HG03280 (cell line): ENCODE measurements around the gene TUNAR.

Source experiments
- ATAC-seq: cut with Tn5 transposase; IDR thresholded peaks from one replicate; pipeline ENCODE4 v1.9.1; 2021; ENCODE audit warnings: mild to moderate bottlenecking, moderate library complexity; ENCODE audit not compliant: unreplicated experiment

TUNAR gene

GRCh38 chr14:95871531-95871930 is 5.1 kb upstream of the TUNAR start:
- ATAC-seq, result no peak

- no peak for ATAC-seq
These were observed 3.9 kb upstream of the TUNAR start for GRCh38 chr14:95872777-95873176.

DNA sequence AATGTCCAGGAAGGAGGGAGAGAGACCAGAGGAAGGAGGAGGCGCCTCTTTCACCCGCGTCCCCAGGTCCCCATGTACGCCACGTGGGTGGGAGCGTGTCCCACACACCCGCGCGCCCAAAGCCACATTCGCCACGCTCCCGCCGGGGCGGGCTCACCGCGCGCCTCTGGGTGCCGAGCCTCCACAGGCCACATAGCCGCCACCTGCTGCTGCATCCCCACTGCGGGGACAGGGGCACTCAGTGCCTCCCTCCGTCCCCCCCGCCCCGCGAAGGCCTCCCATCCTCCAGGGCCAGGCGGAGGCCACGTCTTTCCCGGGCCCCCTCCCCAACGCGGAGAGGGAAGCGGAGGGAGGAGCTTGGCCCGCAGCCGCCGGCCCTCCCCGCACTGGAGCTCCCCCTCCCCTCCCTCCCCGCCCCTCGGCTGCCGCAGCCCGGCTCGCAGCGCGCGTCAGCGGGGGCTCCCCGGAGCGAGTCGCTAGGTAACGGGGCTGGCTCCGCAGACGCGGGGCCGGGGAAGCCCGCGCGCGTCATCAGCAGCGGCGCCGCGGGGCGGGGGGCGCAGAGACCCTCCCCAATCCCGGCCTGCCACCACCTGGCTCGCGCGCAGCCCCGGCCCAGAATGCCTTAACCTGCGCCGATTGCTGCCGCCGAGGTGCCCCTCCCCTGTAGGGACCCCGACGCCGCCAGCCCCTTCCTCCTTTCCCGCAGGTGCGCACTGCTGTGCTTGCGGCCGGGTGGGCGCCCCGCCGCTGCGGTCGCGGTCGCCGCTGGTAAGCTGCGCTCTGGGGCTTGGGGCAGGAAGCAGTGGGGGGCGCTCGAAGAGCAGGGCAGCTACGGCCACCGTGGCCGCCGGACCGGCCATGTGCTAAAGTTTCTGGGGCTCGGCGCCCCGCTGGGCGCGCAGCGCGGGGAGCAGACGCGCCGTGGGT is 536 bp upstream of the TUNAR start:
- no peak for ATAC-seq

- ATAC-seq, result no peak
These were observed 1.0 kb downstream of the TUNAR start for GRCh38 chr14:95877633-95878032.

DNA sequence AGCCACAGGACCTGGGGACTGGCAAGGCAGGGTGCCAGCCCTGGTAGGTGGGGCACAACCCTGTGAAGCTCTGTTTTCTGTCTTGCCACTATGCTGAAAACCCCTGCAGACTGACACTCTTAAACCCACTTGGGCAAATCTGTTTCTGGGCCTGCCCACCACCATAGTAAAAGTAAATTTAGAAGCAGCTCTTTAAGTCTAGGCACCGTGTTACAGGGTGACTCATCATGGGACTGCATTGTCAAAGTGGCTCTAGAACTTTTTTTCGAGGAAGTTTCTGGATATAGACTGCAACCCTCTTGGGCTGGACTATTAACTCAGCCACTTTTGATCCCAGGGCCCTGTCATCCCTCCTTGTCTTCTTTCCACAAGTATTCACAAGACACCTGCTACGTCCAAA is 7.7 kb downstream of the TUNAR start:
- no peak for ATAC-seq

DNA sequence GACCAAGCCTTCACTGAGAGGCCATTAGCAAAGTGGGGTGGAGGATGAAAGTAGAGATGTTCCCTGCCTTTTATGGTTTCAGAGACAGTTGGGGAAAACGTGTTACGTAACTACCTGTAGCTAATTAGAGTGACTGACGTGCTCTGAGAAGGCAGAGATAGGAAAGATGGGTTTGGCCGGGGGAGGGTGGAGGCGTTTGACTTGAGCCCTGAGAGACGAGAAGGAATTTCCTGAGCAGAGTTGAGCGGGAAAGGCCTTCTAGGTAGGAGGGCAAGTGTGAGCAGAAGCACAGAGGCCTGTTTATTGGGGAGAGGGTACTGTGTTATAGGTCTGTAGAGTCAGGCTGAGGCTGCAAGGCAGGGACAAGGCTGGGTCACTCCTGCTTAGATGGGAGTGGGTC is 8.6 kb downstream of the TUNAR start:
- ATAC-seq, result no peak

GRCh38 chr14:95885866-95886265 is 9.2 kb downstream of the TUNAR start:
- no peak for ATAC-seq

DNA sequence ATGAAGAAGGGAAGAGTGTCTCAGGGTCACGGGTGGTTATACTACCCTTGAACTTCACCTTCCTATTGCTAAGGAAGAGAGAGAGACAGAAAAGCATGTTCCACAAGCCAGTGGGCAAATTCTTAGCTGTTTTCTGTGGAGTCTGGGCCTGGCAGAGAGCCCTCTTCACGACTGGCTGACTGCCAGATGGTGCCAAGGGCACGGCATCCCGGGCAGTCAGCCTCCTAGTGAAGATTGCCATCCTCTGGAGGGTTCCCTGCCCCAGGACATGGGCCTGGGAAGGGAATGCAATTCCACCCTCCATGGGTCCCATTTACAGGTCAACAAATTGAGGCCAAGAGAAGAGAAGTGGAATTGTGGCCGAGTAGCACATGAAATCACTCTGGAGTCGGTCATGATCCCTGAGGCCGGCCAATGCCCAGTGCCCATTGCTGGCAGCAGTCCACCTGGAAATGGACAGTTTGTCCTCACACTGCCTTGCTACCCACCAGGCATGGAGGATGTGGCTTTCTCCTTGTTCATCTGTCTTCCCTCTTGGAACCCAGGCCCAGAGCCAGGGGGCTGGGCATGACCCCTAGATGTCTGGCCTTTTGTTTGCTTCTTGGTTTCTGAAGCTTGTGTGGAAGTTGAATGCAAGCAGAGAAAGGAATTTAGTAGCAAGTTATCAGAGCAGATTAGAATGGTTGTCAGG is 9.9 kb downstream of the TUNAR start:
- no peak for ATAC-seq

- ATAC-seq, result no peak
These were observed 10.7 kb downstream of the TUNAR start for GRCh38 chr14:95887351-95887750.

DNA sequence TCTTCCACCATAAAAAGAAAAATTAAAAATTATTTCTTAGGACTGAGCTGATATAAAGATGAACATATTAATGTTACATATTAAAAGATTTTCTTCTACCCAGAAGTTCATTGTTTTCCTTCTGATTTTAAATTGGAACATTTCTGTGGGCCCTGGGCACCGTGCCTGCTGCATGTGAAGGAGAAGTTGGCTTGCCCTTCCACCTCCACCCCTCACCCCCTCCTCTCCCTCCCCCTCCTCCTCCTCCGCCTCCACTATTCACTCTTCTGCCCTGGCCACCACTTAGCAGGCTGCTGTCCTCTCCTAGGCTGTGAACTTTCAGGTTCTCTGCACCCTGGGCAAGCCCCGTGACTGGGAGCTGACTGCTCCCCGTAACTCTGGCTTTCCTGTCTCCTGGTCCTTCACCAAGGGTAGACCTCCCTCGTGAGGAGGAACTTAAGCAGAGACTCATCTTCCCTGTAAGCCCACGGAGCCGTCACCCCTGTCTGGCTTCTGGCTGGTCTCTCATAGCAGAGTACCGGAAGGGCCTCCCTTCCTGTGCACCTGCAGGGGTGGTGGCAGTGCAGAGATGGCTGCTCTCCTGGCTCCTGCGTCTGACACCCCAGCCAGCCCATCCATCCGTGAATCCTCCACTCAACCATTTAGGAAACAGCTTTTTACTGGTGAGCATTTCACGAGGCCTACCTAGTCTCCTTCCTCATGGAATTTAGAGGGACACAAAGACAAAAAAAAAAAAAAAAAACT is 12.8 kb downstream of the TUNAR start:
- ATAC-seq, result no peak

GRCh38 chr14:95891742-95892141 is 15.1 kb downstream of the TUNAR start:
- no peak for ATAC-seq

- no peak for ATAC-seq
These were observed 15.5 kb downstream of the TUNAR start for GRCh38 chr14:95892142-95892541.

DNA sequence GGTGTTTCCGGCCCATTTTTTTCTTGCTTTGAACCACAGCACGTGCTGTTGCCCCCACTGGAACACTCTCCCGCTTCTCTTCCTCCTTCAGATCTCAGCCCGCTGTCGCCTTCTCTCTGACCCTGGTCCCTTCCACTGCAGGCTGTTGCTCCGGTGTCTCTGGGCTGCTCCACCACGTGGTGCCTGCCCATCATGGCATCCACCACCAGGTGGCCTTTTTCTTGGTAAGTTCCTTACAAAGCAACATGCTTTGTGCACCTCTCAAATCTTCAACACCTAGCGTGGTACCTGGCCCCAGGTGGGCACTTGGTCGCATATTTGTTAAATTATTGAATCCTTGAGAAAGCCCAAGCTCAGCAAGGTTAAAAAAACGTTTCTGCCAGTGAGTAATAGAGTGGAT is 19.1 kb downstream of the TUNAR start:
- no peak for ATAC-seq

DNA sequence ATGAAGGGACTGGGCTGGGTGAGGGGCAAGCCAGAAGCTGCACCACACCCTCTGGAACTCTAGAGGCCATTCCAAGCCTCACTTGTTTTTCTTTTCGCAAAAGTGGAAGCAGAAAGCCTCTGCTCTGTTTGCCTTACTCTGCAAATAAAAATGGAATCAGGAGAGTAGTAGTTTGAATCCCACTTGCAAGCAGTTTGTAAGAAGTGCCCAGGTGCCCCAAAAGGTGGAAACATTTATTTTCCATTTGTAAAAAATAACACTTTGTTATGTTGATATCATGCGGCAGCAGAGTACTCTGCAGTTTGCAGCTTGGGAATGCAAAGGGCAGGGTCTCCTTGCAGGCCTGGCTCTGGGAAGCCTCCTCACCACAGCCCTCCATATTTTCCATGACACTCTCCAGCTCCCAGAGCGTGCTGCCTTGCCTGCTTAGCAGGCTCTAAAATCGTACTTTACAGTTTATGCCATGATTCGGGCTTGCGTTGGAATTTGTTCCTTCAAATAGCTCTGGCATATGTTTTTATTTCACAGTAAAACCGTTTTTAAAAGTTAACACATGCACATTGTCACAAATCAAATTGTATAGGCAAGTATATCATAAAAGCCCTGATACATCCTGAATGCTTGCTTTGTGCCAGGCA is 20.0 kb downstream of the TUNAR start:
- no peak for ATAC-seq

GRCh38 chr14:95897280-95897679 is 20.6 kb downstream of the TUNAR start:
- ATAC-seq, result no peak

GRCh38 chr14:95901054-95901453 is 24.4 kb downstream of the TUNAR start:
- ATAC-seq, result no peak

DNA sequence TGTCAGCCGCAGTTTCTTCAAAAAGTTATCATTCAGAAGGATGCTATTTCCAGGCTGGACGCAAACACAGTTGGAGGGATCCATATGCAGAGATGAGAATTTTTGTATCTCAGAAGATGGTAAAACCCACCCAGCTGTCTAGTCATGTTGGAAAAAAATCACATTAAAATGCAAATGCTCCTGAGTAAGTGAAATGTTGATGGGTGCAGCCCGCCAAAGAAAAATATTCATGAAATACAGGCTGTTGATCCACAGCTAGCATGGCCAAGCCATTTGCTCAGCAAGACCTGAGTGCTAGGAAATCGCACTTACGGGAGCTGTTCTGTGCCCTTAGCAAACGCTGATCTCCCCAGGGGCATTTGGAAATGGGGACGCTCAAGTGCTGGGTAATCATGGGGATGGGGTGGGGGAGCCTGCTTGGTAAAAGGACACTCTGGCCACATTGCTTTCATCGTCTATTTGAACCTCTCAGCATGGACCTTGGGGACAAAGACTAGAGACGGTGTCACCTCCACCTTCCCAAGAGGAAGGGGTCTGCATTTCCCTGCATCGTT is 25.7 kb downstream of the TUNAR start:
- no peak for ATAC-seq

DNA sequence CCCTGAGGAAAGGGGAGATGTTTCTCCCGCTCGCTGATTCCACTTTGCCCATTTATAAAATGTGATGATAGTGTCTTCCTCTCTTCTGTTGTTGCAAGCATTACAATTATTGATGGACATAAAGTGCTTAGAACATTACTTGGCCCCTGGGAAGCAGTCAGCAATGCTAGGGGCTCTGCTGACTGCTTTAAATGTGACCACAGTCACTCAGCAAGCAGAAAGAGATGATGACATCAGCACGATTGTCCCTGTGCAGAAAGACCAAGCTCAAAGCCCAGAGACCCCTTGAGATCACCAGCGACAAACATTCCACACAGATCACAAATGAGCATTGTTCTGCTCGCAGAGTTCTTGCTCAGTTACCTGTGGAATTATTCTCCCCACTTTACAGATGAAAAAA is 26.5 kb downstream of the TUNAR start:
- no peak for ATAC-seq

GRCh38 chr14:95903616-95904107 is 27.0 kb downstream of the TUNAR start:
- ATAC-seq, result no peak

DNA sequence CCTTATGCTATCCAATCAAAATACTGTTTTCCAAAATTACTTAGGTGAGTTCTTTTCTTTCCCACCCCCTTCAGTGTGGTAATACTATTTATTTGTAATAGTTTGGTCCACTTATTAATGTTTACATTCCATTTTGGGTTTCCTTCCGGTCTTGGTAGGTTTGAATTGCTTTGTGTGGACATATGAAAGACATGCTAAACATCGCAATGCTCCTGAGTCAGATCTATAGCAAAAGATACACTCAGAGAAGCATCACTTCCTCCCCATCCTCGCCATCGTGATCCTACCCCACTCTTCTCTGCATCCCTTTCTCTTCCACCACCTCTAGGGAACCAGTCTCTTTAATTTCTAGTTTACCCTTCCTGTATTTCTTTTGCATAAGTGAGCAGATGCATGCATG is 30.0 kb downstream of the TUNAR start:
- no peak for ATAC-seq

DNA sequence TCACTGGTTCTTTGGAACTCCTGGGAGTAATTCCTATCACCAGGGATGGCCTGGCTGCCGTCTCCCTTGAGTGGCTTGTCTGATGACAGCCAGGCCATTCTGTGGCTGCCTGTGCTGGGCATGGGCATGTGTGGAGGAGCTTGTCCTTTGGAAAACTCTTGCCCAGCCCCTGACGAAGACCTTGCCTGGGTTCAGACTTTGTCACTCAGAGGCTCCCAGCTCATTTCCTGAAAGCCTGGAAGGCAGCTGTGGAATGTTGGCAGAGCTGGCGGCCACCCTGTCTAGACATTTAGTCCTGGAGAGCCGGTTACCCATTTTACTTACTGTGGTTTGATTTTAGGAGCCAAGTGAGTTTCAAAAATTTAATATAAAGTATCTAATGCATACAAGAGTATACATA is 34.0 kb downstream of the TUNAR start:
- no peak for ATAC-seq
